B cell (primary cell): ENCODE data around the gene MYCBP2. TPM values are rescaled to one million over a fixed set of nuclear protein-coding genes. Genes with fewer than 3 reads are reported as not detected.

ENCODE experiments used
- ATAC-seq: fragments of 200-7000 bp; cut with Tn5 transposase; one replicate; pipeline ENCODE4 v1.10.0; 2021; ENCODE audit warnings: low read depth, mild to moderate bottlenecking, moderate number of reproducible peaks, moderate library complexity
- CTCF ChIA-PET: fragments of 350-600 bp; sonication (Branson Sonifier 250); formaldehyde crosslinking; loops from one replicate; lab custom pipeline; 2021; ENCODE audit warnings: antibody characterized with exemption, inconsistent platforms; lab: Charles Lee
- POLR2A ChIA-PET: fragments of 350-600 bp; sonication (Branson Sonifier 250); formaldehyde crosslinking; loops from one replicate; lab custom pipeline; 2021; ENCODE audit warnings: antibody characterized with exemption; lab: Charles Lee
- DNase-seq: peaks from one replicate; pipeline ENCODE4 v3.0.0; 2013
- H2AFZ ChIP-seq: 2 replicates; pipeline ENCODE4 v1.6.1; 2012; ENCODE audit warnings: mild to moderate bottlenecking, low read depth, low read length; ENCODE audit not compliant: insufficient read depth, poor library complexity, severe bottlenecking
- H3K27ac ChIP-seq, 2 donors: 1 replicate in 1 of 2; 2 replicates in 1 of 2; pipeline ENCODE4 v1.5.1; 2012 to 2013; ENCODE audit warnings: low read length in 2 of 2, mild to moderate bottlenecking in 2 of 2, moderate library complexity in 1 of 2
- H3K27me3 ChIP-seq, 4 experiments: fragments of 200-600 bp in 1 of 4; sonication (generic) in 1 of 4; replicated peaks in 1 of 4; 1 replicate in 2 of 4; 2 replicates in 2 of 4; pipeline versions ENCODE4 v1.6.1 to v1.7.0; 2013 to 2016; ENCODE audit warnings: low read length in 3 of 4, mild to moderate bottlenecking in 2 of 4, mixed read lengths in 1 of 4, moderate library complexity in 1 of 4; ENCODE audit not compliant: insufficient read depth in 4 of 4, control insufficient read depth in 3 of 4; ENCODE audit errors: control extremely low read depth in 1 of 4
- H3K36me3 ChIP-seq, 2 experiments: replicated peaks in 1 of 2; 1 replicate in 1 of 2; 2 replicates in 1 of 2; pipeline versions ENCODE4 v1.6.1 to v1.7.1; 2013; ENCODE audit warnings: low read length in 1 of 2; ENCODE audit not compliant: insufficient read depth in 2 of 2, control insufficient read depth in 1 of 2; ENCODE audit errors: control extremely low read depth in 1 of 2, extremely low read depth in 1 of 2
- H3K4me1 ChIP-seq, 2 donors: fragments of 200-600 bp in 1 of 2; sonication (generic) in 1 of 2; 1 replicate in 1 of 2; 2 replicates in 1 of 2; pipeline versions ENCODE4 v1.5.1 to v1.6.1; 2013 to 2017; ENCODE audit warnings: low read length in 2 of 2; ENCODE audit not compliant: control insufficient read depth in 2 of 2, insufficient read depth in 2 of 2
- H3K4me2 ChIP-seq: replicated peaks from 2 replicates; pipeline ENCODE3; 2012; ENCODE audit warnings: mild to moderate bottlenecking, low read depth, low read length; ENCODE audit not compliant: poor library complexity, severe bottlenecking
- H3K4me3 ChIP-seq, 5 experiments: fragments of 200-600 bp in 1 of 5; sonication (generic) in 1 of 5; 1 replicate in 3 of 5; 2 replicates in 2 of 5; pipeline versions ENCODE4 v1.5.1 to v1.7.0; 2011 to 2016; ENCODE audit warnings: low read length in 4 of 5, mild to moderate bottlenecking in 4 of 5, low read depth in 2 of 5, control low read depth in 1 of 5, moderate library complexity in 1 of 5; ENCODE audit not compliant: insufficient read depth in 1 of 5; ENCODE audit errors: control extremely low read depth in 1 of 5, extremely low read depth in 1 of 5
- H3K79me2 ChIP-seq: fragments of 200-600 bp; sonication (generic); one replicate; pipeline ENCODE4 v1.6.0; 2016; ENCODE audit warnings: low read length; ENCODE audit not compliant: control insufficient read depth, insufficient read depth
- H3K9ac ChIP-seq: fragments of 200-600 bp; sonication (generic); 2 replicates; pipeline ENCODE4 v1.6.1; 2017; ENCODE audit warnings: mild to moderate bottlenecking, low read length, moderate library complexity
- H3K9me3 ChIP-seq, 3 donors: one replicate each; pipeline versions ENCODE4 v1.6.1 to v1.7.1; 2013; ENCODE audit warnings: low read length in 2 of 3; ENCODE audit not compliant: control insufficient read depth in 2 of 3, insufficient read depth in 1 of 3; ENCODE audit errors: control extremely low read depth in 1 of 3
- H4K20me1 ChIP-seq: 2 replicates; pipeline ENCODE4 v1.6.0; 2012; ENCODE audit warnings: mild to moderate bottlenecking, low read length; ENCODE audit not compliant: insufficient read depth, control insufficient read depth, poor library complexity, severe bottlenecking
- H3K27ac Mint-ChIP-seq: one replicate; pipeline ENCODE4 v1.8.0; 2021; ENCODE audit warnings: mixed read lengths
- H3K27me3 Mint-ChIP-seq: one replicate; pipeline ENCODE4 v1.8.0; 2021; ENCODE audit warnings: mixed read lengths
- H3K4me1 Mint-ChIP-seq: one replicate; pipeline ENCODE4 v1.8.0; 2021; ENCODE audit warnings: mixed read lengths
- H3K4me3 Mint-ChIP-seq: one replicate; pipeline ENCODE4 v1.8.0; 2021; ENCODE audit warnings: mixed read lengths
- H3K9me3 Mint-ChIP-seq: one replicate; pipeline ENCODE4 v1.8.0; 2022; ENCODE audit warnings: mixed read lengths; ENCODE audit not compliant: insufficient read depth
- CTCF ChIP-seq: fragments of 200-600 bp; IDR thresholded peaks from one replicate; pipeline ENCODE4 v1.8.0; 2022; ENCODE audit warnings: antibody characterized with exemption, mild to moderate bottlenecking
- EZH2 ChIP-seq: IDR thresholded peaks from 2 replicates; pipeline ENCODE4 v1.6.1; 2012; ENCODE audit warnings: borderline replicate concordance, low read depth, mild to moderate bottlenecking, moderate library complexity, low read length; ENCODE audit not compliant: insufficient read depth, poor library complexity, severe bottlenecking
- WGBS: methylation state at CpG from one replicate; pipeline ENCODE4 v1.1.5; 2013; ENCODE audit warnings: missing lambda C conversion rate; ENCODE audit not compliant: insufficient coverage; 5-methylcytosine and 5-hydroxymethylcytosine counted together
- intact Hi-C: fragments of 100-400 bp; cut with micrococcal nuclease; formaldehyde crosslinking; loops from one replicate; pipeline ENCODE4 v1.10.0; 2022
- polyA plus RNA-seq: library from polyadenylated mRNA; depleted of rRNA; stranded (reverse); fragments of >200 nt; gene quantifications from 2 replicates; pipeline ENCODE4 v1.2.3, GENCODE V29; 2012
- total RNA-seq, 2 donors: library from RNA; stranded (reverse); fragments of 120-200 nt in 1 of 2; gene quantifications; 1 replicate in 1 of 2; 2 replicates in 1 of 2; pipeline versions ENCODE4 v1.2.3 to v1.2.4, GENCODE V29; 2013 to 2022

Gene MYCBP2
- total and polyA plus RNA-seq, 2 donors (not counting 1 experiment from before 2014, with no cell fraction given): 84.0 to 237 TPM

GRCh38 chr13:77239312-77239711 lies 87.6 kb downstream of the MYCBP2 start:
- Histone ChIP-seq H3K36me3 (peaks cover 6 to 50% of the 10 kb centered on the region in 2 experiments), H3K27me3 (no peaks in the 10 kb centered on the region), H3K9ac (no peak overlapping the region), H3K4me3 (no peak overlapping the region), H4K20me1 (no peaks in the 10 kb centered on the region), H2AFZ (no peak overlapping the region), H3K9me3 (no peaks in the 10 kb centered on the region), H3K79me2 (peaks cover 12% of the 10 kb centered on the region), H3K27ac (no peak overlapping the region), H3K4me2 (no peak overlapping the region), H3K4me1 (no peaks in the 10 kb centered on the region)
- intact Hi-C loops: loop anchor here (5.0 kb wide), 1 partner anchor 58 kb away; no protein-coding TSS in a partner anchor
- 100% methylated on average over 2 of the region's 3 CpGs for WGBS
- H3K4me3 Mint-ChIP-seq: no peak overlapping the region
- ATAC-seq (no peak), DNase-seq (no peak)
- TF ChIP-seq CTCF (no peak), EZH2 (no peak)
- no peaks in the 10 kb centered on the region for H3K4me1 Mint-ChIP-seq
- H3K9me3 Mint-ChIP-seq: no peaks in the 10 kb centered on the region
- ChIA-PET POLR2A (no interaction called here), CTCF (no interaction called here)
- H3K27ac Mint-ChIP-seq: peak overlapping the region; percentile 32
- no peaks in the 10 kb centered on the region for H3K27me3 Mint-ChIP-seq

DNA sequence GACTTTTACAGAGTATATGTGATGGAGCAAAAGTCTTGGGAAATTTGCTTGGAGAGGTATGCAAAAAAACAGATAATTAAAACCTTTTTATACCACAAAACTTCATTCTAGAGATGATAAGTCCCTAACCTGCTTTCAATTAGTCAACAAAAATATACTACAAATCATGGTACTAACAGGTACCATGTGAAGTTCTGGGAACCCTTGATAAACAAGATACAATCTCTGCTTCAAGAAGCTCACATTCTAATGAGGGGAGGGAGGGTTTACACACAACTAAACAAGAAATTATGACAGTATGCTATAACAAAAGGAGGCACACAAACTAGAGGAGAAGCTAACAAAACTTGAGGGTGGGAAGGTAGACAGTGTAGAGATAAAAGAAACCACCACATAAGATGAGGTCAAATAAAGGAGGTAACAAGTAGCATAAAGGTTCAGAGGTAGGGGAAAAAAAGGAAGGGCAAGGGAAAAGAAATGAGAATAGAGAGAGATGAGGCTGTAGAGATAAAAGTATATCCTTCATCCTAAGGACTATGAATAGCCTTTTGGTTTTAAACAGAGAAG lies 91.4 kb downstream of the MYCBP2 start:
- ChIA-PET CTCF (interaction anchor here (0.5 to 1.9 kb wide), 3 partner anchors 9 to 243 kb away, joined by 3 to 7 read pairs (median 3); no protein-coding TSS in a partner anchor), POLR2A (no interaction called here)
- DNase-seq (no peak), ATAC-seq (no peak)
- no peaks in the 10 kb centered on the region for H3K4me1 ChIP-seq
- no peaks in the 10 kb centered on the region for H4K20me1 ChIP-seq
- H2AFZ ChIP-seq: no peak overlapping the region
- Mint-ChIP-seq H3K27me3 (no peaks in the 10 kb centered on the region), H3K4me1 (no peaks in the 10 kb centered on the region), H3K4me3 (no peak overlapping the region), H3K27ac (no peak overlapping the region), H3K9me3 (no peaks in the 10 kb centered on the region)
- peaks cover 8% of the 10 kb centered on the region for H3K79me2 ChIP-seq
- no peak overlapping the region for H3K4me2 ChIP-seq
- intact Hi-C loops: loop anchor here (5.0 kb wide), 1 partner anchor 62 kb away; no protein-coding TSS in a partner anchor
- H3K9me3 ChIP-seq: no peaks in the 10 kb centered on the region
- H3K36me3 ChIP-seq: peaks cover 5 to 36% of the 10 kb centered on the region in 2 experiments
- H3K4me3 ChIP-seq: no peak overlapping the region
- H3K27me3 ChIP-seq: no peaks in the 10 kb centered on the region
- H3K27ac ChIP-seq: no peak overlapping the region
- no peak for TF ChIP-seq CTCF
- no peak for TF ChIP-seq EZH2
- no peak overlapping the region for H3K9ac ChIP-seq
